Measurements from ENCODE around the gene SENP5. TPM values are rescaled to one million over a fixed set of nuclear protein-coding genes. Genes with fewer than 3 reads are reported as not detected.
A peak's percentile ranks its signal among the peaks of the same experiment; 100 is the strongest.

The SENP5 gene
- total and polyA plus RNA-seq, 2 of the 8 experiments (the other 6 are each of a cell fraction or from before 2014, with no cell fraction given) = 6.7 to 27.3 TPM

DNA sequence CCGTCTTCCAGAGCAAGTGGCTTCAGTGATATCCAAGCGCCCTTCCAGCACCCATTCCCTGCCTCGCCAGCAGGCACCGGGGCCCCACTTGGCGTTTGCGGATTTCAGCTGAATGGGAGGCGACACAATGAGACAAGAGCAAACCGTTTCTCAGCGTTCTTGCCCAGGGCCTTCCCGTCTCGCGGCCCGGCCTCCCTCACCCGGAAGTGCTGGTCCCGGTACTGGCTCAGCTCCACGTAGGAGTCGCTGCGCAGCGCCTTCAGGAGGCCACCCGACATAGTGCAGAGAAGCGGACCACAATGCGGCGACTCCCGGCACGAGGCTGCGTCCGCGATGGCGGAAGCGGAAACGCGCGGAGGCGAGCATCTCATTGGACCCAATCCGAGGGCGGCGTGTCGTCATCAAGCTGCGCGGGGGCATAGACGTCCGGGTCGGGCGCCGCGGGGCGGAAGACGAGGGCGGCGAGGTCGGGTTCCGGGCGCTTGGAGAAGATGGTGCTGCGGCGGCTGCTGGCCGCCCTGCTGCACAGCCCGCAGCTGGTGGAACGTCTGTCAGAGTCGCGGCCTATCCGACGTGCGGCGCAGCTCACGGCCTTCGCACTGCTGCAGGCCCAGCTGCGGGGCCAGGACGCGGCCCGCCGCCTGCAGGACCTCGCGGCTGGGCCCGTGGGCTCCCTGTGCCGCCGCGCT lies 74.7 kb downstream of the SENP5 start, which contains the start of gene NCBP2 (continued):
- TF ChIP-seq, protein P1, sequence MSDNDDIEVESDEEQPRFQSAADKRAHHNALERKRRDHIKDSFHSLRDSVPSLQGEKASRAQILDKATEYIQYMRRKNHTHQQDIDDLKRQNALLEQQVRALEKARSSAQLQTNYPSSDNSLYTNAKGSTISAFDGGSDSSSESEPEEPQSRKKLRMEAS (IDR thresholded peaks at IDR 0.05) = peak; percentile 99
- no peak for TF ChIP-seq NANOG (IDR thresholded peaks at IDR 0.05; ENCODE audit: insufficient read depth, low read depth, low read length, poor library complexity, severe bottlenecking)
